A549 treated with AZD2906 at 1 μM for 4 hours (cell line): ENCODE results near the gene SECISBP2. TPM values are rescaled to one million over a fixed set of nuclear protein-coding genes. Genes with fewer than 3 reads are reported as not detected.

Experiments used
- total RNA-seq: library from RNA; stranded (reverse); fragments of 200-300 nt; extraction: Qiagen RNA extraction; gene quantifications from 5 replicates; pipeline ENCODE4 v1.2.3, GENCODE V29; 2022

Gene SECISBP2, protein sequence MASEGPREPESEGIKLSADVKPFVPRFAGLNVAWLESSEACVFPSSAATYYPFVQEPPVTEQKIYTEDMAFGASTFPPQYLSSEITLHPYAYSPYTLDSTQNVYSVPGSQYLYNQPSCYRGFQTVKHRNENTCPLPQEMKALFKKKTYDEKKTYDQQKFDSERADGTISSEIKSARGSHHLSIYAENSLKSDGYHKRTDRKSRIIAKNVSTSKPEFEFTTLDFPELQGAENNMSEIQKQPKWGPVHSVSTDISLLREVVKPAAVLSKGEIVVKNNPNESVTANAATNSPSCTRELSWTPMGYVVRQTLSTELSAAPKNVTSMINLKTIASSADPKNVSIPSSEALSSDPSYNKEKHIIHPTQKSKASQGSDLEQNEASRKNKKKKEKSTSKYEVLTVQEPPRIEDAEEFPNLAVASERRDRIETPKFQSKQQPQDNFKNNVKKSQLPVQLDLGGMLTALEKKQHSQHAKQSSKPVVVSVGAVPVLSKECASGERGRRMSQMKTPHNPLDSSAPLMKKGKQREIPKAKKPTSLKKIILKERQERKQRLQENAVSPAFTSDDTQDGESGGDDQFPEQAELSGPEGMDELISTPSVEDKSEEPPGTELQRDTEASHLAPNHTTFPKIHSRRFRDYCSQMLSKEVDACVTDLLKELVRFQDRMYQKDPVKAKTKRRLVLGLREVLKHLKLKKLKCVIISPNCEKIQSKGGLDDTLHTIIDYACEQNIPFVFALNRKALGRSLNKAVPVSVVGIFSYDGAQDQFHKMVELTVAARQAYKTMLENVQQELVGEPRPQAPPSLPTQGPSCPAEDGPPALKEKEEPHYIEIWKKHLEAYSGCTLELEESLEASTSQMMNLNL
- 17.3 to 21.5 TPM (median 18.8 TPM) in 5 replicates for total RNA-seq

DNA sequence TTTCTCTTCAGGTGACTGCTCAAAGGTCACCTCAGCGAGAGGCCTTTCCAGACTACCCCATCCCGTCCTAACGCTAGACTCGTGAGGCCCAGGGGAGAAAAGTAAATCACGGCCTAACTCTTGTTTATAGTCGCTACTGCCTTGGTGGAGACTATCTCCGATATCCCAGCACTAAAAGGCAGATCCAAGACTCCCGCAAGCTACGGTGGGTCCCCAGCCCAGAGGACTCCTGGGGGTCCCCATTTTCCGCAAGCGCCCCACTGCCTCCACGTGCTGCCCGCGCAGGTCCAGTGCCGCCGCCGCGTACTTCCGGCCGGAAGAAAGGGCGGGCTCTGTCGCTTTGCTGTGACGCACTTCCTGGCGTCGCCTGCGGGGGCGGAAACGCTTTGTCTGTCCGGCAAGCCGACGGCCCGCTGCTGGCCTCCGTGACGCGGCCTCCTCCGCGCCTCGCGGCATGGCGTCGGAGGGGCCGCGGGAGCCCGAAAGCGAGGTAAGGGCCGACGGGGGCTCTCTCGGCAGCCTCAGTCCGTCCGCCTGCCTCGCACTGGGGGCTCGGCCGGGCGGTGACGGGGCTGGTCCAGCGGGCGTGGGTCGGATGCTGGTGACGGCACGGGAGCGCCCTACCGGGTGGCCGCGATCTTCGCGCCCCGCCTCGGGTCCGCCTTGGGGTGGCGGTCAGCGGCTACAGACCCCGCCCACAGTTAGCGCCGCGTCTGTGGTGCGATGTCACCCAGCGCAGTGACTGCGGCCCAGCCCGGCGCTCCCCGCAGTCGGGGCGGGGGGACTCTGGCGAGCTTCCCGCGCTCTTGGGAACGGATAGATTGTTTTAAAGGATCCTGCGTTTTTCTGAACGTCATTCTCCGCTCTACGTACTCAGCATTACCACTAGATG is at the start of gene SECISBP2:
Gene SECISBP2 (plus strand): TSS at position 378 of the 892 bp plus-strand sequence. CDS start 77 bp downstream, at position 455.

DNA sequence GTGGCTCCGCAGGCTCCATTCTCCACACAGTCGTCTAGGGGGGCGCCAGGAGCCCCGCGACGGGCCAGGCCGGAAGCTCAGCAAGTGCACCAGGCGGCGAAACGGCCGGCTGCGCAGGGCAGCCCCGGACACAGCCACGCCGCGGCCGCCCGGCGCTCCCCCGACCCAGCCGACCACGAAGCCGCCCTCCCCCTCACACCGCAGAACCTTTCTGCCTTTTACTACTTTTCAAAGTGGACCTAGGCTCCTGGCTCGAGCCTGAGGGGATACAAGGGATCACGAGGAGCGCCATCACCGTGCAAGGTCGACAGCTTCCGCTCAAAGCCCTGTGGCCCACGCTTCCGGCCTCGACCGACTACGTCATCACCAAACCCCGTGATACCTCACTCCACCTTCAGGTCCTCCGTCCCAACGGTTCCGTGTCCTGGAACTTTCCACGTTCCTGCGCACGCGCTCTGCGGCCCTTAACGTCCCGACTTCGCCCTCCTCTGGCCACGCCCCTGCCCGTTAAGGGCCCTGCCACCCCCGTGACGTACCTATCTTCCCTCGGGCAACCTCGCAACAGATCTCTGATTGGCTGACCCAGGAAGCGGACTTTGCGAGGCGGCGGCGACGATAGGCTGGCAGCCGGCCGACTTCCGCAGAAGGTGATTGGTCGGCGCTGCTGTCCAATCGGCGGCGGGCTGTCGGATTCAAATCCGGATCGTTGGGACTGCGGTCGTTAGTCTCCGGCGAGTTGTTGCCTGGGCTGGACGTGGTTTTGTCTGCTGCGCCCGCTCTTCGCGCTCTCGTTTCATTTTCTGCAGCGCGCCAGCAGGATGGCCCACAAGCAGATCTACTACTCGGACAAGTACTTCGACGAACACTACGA is 7.6 kb upstream of the SECISBP2 start, which contains the start of gene CKS2:
Gene CKS2 (plus strand): TSS at position 721 of the 871 bp plus-strand sequence. CDS start 98 bp downstream, at position 819.

Other genes with a start within 250 kb of the SECISBP2 start
- gene SHC3, start 139.7 kb upstream of the SECISBP2 start, total RNA-seq = 0.22 to 0.40 TPM (median 0.28 TPM) in 5 replicates
- 345 to 373 TPM (median 358 TPM) in 5 replicates for gene CKS2, start 7.3 kb upstream of the SECISBP2 start, total RNA-seq
- 4.3 to 5.0 TPM (median 4.9 TPM) in 5 replicates for gene SEMA4D, start 179.6 kb downstream of the SECISBP2 start, total RNA-seq